Hematopoietic multipotent progenitor cell (in vitro differentiated cells): Measurements from ENCODE around the gene PRDM4. TPM values are rescaled to one million over a fixed set of nuclear protein-coding genes. Genes with fewer than 3 reads are reported as not detected.
"Not testable (repeated sequence)": the region's sequence is repeated elsewhere in the genome, so short reads cannot be mapped to it uniquely, and the experiment has no call there.

Source experiments
- DNase-seq, 3 donors: peaks; one replicate each; pipeline ENCODE4 v3.0.0-alpha.2; 2011 to 2015; ENCODE audit warnings: low read depth in 2 of 3, low spot score in 2 of 3
- total RNA-seq: library from RNA; depleted of rRNA; stranded (reverse); fragments of >200 nt; gene quantifications from one replicate; pipeline ENCODE4 v1.2.3, GENCODE V29; 2012

Gene PRDM4
- total RNA-seq, 1 donor: 28.8 TPM

DNA sequence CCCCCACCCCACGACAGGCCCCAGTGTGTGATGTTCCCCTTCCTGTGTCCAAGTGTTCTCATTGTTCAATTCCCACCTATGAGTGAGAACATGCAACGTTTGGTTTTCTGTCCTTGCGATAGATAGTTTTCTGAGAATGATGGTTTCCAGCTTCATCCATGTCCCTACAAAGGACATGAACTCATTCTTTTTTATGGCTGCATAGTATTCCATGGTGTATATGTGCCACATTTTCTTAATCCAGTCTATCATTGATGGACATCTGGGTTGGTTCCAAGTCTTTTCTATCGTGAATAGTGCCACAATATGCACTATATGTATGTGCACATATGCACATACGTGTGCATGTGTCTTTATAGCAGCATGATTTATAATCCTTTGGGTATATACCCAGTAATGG, 55.4 kb downstream of the PRDM4 start:
- DNase-seq: not testable (repeated sequence)

DNA sequence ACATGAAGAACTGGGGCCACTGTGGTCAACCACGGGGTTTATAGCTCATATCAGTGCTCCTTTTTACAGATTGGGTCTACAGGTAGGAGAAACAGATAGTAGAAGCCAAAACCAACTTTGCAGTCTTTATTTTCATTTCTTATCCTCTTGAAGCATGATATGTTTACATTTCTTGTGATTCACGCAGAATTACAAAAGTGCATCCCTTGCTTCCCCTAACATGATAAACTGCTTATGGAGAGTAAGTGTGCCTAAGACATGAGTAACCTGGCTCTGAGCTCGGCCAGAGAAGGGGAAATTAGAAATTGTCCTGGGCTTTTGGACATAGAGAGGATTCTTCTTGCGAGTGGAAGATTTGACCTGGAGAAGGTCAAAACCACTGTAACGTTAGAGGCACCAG, 56.9 kb downstream of the PRDM4 start:
- no peak for DNase-seq

DNA sequence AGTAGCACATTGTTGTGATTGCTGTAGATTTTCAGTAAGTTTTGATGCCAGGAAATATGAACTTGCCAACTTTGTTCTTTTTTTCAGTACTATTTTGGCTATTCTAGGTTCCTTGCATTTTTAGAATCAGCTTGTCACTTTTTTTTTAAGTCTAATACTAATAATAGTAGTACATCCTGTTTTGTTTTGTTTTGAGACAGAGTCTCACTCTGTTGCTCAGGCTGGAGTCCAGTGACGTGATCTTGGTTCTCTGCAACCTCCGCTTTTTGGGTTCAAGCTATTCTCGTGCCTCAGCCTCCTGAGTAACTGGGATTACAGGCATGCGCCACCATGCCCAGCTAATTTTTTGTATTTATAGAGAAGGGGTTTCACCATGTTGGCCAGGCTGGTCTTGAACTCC, 58.8 kb downstream of the PRDM4 start:
- DNase-seq: no peak

DNA sequence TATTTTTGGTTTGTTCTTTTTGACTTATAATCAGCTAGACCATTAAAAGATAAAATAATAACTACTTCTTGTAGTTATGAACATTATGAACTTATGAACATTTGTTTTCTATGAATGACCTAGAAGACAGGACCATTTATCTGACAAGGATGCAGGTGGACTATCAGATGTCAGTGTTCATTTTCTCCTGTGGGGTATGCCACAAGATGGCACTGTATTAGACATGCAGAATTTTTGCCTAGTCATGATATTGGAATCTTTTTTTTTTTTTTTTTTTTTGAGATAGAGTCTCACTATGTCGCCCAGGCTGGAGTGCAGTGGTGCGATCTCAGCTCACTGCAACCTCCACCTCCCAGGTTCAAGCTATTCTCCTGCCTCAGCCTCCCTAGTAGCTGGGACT, 65.2 kb downstream of the PRDM4 start:
- peak in 1 of 3 donors; percentile 30 for DNase-seq

DNA sequence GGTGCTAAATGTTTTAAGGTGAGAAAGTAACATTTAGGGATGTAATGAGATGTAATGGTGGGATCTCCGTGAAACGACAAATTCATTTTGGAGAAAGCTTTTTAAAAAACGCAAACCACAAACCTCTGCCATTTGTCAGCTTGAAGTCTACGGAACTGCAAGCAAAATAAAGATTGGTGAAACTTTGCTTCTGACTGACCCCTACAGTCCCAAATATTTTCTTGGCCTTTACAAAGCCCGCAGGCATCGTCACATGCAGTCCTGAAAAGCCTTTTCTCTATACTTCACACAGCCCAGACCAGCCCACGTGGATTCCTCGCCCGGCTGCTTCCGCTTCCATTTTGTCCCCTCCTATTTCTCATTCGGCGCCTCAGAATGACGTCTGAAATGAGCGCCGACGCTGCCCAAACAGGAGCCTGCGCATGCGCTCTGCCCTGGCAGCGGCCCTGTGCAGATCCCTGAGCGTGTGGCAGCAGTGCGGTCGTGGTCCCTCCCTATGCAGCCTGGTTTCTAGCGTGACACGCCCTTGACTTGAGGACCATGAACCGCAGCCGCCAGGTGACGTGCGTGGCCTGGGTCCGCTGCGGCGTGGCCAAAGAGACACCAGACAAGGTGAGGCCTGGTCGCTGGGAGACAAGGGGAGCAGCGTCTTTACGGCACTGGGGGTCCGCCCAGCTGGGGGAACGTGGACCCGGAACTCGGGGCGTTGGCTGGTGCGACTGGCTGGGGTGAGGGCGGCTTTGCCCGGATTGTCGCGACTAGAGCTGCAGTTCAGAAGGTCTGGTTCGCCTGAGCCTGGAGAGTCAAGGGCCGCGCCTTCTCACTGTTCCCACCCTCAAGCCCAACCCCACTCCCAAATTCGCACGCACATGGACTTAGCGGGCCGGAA, 75.3 kb downstream of the PRDM4 start, which contains the start of gene PWP1:
Gene PWP1, plus strand, starts transcription at position 440 of the 889 bp plus-strand sequence. Its CDS starts 101 bp downstream, at position 541.
- DNase-seq: peak; percentile 98 to 99 (median 99)

DNA sequence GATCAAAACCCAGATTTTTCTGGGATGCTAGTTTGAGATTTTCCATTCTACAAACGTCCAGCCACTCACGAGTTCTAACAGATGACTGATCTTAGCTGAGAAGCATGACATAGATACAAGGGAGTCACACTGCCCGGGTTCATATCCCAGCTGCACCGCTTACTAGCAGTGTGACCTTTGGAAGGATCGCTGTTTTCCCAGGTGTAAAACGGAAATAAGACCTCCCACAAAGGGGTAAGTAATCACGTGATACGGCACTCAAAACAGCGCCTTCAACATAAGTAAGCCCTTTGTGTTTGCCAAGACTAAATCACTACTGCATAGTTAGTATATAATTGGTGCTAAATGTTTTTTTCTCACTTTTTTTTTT, 76.0 kb downstream of the PRDM4 start:
- peak in 1 of 3 donors; percentile 14 for DNase-seq

DNA sequence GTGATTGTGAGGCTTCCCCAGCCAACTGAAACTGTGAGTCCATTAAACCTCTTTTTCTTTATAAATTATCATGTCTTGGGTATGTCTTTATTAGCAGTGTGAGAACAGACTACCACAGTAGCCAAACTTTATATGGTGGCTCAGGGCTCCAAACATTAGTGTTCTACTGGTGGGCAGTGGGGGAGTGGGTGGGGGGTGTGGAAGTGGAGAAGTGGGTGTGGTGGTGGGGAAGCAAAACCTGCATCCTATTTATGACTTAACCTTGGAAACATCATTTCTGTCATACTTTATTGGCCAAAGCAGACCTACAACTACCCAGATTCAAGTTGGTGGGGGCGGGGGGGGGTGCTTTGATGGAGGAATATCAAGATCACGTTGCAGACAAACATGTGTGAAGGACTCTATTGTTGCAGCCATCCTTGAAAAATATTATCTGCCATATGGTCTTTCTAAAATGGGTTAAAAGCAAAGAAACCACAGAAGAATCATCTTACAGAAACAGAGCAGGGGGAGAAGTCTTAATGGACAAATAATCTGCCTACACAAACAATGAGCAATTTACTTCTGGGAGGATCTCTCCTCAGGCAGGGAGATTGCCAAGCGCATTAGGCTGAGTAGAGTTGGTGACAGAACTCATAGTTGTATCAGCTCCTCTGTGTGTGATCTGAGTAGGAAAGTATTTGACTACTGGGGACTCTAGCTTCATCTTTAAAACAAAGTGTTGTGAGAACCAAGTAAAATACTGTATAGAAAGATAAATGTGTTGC, 76.7 kb downstream of the PRDM4 start:
- no peak for DNase-seq

Other genes starting within 250 kb of the PRDM4 start
- 87.8 TPM for gene PWP1, start 75.3 kb downstream of the PRDM4 start, total RNA-seq
- gene ASCL4, start 13.6 kb upstream of the PRDM4 start, total RNA-seq: not detected